Sigmoid colon (tissue), 7 donors: ENCODE results near the gene ELOB. TPM values are rescaled to one million over a fixed set of nuclear protein-coding genes. Genes with fewer than 3 reads are reported as not detected.

Experiments used
- DNase-seq: peaks from one replicate; pipeline ENCODE4 v3.0.0-alpha.2; 2019
- H3K27ac ChIP-seq, 4 donors: fragments of 200-600 bp; sonication (generic); one replicate each; pipeline ENCODE4 v1.5.1; 2016 to 2019; ENCODE audit warnings: mild to moderate bottlenecking in 1 of 4
- H3K27me3 ChIP-seq, 3 donors: fragments of 200-600 bp; sonication (generic); one replicate each; pipeline ENCODE4 v1.5.1; 2019; ENCODE audit warnings: mild to moderate bottlenecking in 1 of 3
- H3K36me3 ChIP-seq, 4 donors: fragments of 200-600 bp; sonication (generic); one replicate each; pipeline ENCODE4 v1.5.1; 2016 to 2019
- H3K4me1 ChIP-seq, 4 donors: fragments of 200-600 bp; sonication (generic); one replicate each; pipeline ENCODE4 v1.5.1; 2017 to 2019
- H3K4me3 ChIP-seq, 4 donors: fragments of 200-600 bp; sonication (generic); one replicate each; pipeline ENCODE4 v1.5.1; 2017 to 2019; ENCODE audit warnings: mild to moderate bottlenecking in 2 of 4, moderate library complexity in 1 of 4
- H3K9me3 ChIP-seq, 4 donors: fragments of 200-600 bp in 3 of 4; sonication (generic) in 3 of 4; one replicate each; pipeline versions ENCODE4 v1.5.1 to v1.6.1; 2013 to 2019
- CTCF ChIP-seq, 4 experiments: fragments of 450-650 bp in 3 of 4; fragments of 200-600 bp in 1 of 4; IDR thresholded peaks; one replicate each; pipeline ENCODE4 v1.5.1; 2016 to 2019; ENCODE audit warnings: antibody characterized with exemption in 4 of 4, mild to moderate bottlenecking in 3 of 4, moderate library complexity in 2 of 4
- EP300 ChIP-seq, 4 donors: sonication (generic); formaldehyde crosslinking; IDR thresholded peaks; one replicate each; pipeline ENCODE4 v1.6.1; 2017; ENCODE audit warnings: antibody characterized with exemption in 4 of 4
- POLR2A ChIP-seq, 2 donors: fragments of 450-650 bp; IDR thresholded peaks; one replicate each; pipeline ENCODE4 v1.6.1; 2016; ENCODE audit warnings: antibody characterized with exemption in 2 of 2, mild to moderate bottlenecking in 2 of 2, moderate library complexity in 2 of 2
- POLR2AphosphoS5 ChIP-seq, 4 donors: sonication (generic); formaldehyde crosslinking; IDR thresholded peaks; one replicate each; pipeline ENCODE4 v1.6.1; 2017; ENCODE audit warnings: antibody characterized with exemption in 4 of 4
- WGBS, 2 donors: extraction: QIAGEN DNeasy Blood & Tissue Kit; methylation state at CpG; one replicate each; pipeline ENCODE4 v1.1.7; 2013; 5-methylcytosine and 5-hydroxymethylcytosine counted together
- intact Hi-C: fragments of 100-400 bp; cut with DNase I; formaldehyde crosslinking; loops from one replicate; pipeline ENCODE4 v1.15.1; 2023
- polyA plus RNA-seq, 3 donors: library from polyadenylated mRNA; stranded (reverse); fragments of 200-250 nt; gene quantifications; one replicate each; pipeline ENCODE4 v1.2.3, GENCODE V29; 2013
- total RNA-seq, 4 donors: library from RNA; depleted of rRNA; stranded (reverse); fragments of >200 nt; gene quantifications; one replicate each; pipeline ENCODE4 v1.1.0, GENCODE V29; 2016
- donor health status: healthy with polysubstance abuse.
- donor health status: Bipolar disorder and iron deficiency.
- donor health status: healthy.

Gene ELOB
- total and polyA plus RNA-seq, 7 donors, result 329 to 1,166 (median 475) TPM

GRCh38 chr16:2764718-2765117, 12.4 kb downstream of the ELOB start:
- TF ChIP-seq POLR2A (IDR thresholded peaks at IDR 0.05) (no peak), CTCF (IDR thresholded peaks at IDR 0.05) (no peak)
- no peaks in the 10 kb centered on the region for H3K27me3 ChIP-seq
- intact Hi-C loops, result no loop called here
- peaks cover 82 to 100% (median 98%) of the 10 kb centered on the region in 4 donors for H3K36me3 ChIP-seq
- H3K4me1 ChIP-seq, result peaks cover 0 to 8% (median 0%) of the 10 kb centered on the region in 4 donors
- 98% methylated on average over 9 of the region's 9 CpGs for WGBS, 2 donors
- H3K9me3 ChIP-seq, result no peaks in the 10 kb centered on the region
- no peak for DNase-seq
- no peak overlapping the region for H3K4me3 ChIP-seq
- H3K27ac ChIP-seq, result no peak overlapping the region

GRCh38 chr16:2763173-2763572, 13.9 kb downstream of the ELOB start:
- Histone ChIP-seq H3K4me1 (peaks cover 0 to 3% (median 0%) of the 10 kb centered on the region in 4 donors), H3K27me3 (no peaks in the 10 kb centered on the region), H3K27ac (no peak overlapping the region), H3K4me3 (no peak overlapping the region), H3K36me3 (peaks cover 82 to 100% (median 99%) of the 10 kb centered on the region in 4 donors), H3K9me3 (no peaks in the 10 kb centered on the region)
- WGBS, 2 donors, result 98% methylated on average over 6 of the region's 6 CpGs
- no peak for DNase-seq
- intact Hi-C loops, result no loop called here
- no peak for TF ChIP-seq POLR2A (IDR thresholded peaks at IDR 0.05)
- no peak for TF ChIP-seq CTCF (IDR thresholded peaks at IDR 0.05)
- TF ChIP-seq POLR2AphosphoS5 (IDR thresholded peaks at IDR 0.05), result no peak
- no peak for TF ChIP-seq EP300 (IDR thresholded peaks at IDR 0.05)

GRCh38 chr16:2762711-2763110, 14.4 kb downstream of the ELOB start:
- Histone ChIP-seq H3K27me3 (no peaks in the 10 kb centered on the region), H3K4me1 (peaks cover 0 to 7% (median 1%) of the 10 kb centered on the region in 4 donors), H3K9me3 (no peaks in the 10 kb centered on the region), H3K4me3 (no peak overlapping the region), H3K27ac (no peak overlapping the region), H3K36me3 (peaks cover 81 to 100% (median 99%) of the 10 kb centered on the region in 4 donors)
- intact Hi-C loops, result no loop called here
- 98 to 99% methylated on average over 13 of the region's 13 CpGs for WGBS, 2 donors
- TF ChIP-seq EP300 (IDR thresholded peaks at IDR 0.05), result no peak
- no peak for TF ChIP-seq POLR2A (IDR thresholded peaks at IDR 0.05)
- no peak for TF ChIP-seq POLR2AphosphoS5 (IDR thresholded peaks at IDR 0.05)
- TF ChIP-seq CTCF (IDR thresholded peaks at IDR 0.05), result no peak
- no peak for DNase-seq

GRCh38 chr16:2761886-2762583, 15.0 kb downstream of the ELOB start:
- TF ChIP-seq POLR2AphosphoS5 (IDR thresholded peaks at IDR 0.05) (no peak), CTCF (IDR thresholded peaks at IDR 0.05) (no peak), EP300 (IDR thresholded peaks at IDR 0.05) (no peak), POLR2A (IDR thresholded peaks at IDR 0.05) (no peak)

More at GRCh38 chr16:2761886-2762583, 15.0 kb downstream of the ELOB start:
- peaks cover 81 to 100% (median 98%) of the 10 kb centered on the region in 4 donors for H3K36me3 ChIP-seq
- H3K27me3 ChIP-seq, result no peaks in the 10 kb centered on the region
- no peak overlapping the region for H3K4me3 ChIP-seq
- no peaks in the 10 kb centered on the region for H3K9me3 ChIP-seq
- no peak for DNase-seq
- WGBS, 2 donors, result 98% methylated on average over 42 of the region's 42 CpGs
- intact Hi-C loops, result no loop called here
- peaks cover 0 to 14% (median 8%) of the 10 kb centered on the region in 4 donors for H3K4me1 ChIP-seq
- no peak overlapping the region for H3K27ac ChIP-seq
